ENCODE measurements around the gene TRIM4. TPM values are rescaled to one million over a fixed set of nuclear protein-coding genes. Genes with fewer than 3 reads are reported as not detected.

TRIM4 gene
- total and polyA plus RNA-seq, 2 experiments from 2014 or later, result 5.5 to 13.7 TPM

DNA sequence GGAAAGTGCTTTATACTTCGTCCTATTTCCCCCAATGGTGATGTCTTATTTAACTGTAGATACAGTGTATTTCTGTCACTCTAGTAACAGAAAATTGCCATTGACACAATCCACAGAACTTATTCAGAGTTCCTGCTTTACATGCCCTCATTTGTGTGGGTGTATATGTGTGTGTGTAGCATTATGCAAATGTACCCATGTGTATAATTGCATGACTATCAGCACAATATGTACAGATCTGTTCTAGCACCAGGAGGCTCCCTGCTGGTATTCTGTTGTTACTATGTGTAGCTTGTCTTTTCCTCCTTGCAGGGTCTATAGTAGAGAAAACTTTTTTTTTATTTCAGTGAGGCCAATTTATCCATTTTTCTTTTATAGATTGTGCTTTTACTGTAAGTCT is 75.0 kb downstream of the TRIM4 start:
- no peak for DNase-seq (ENCODE audit: low spot score)
- no peak overlapping the region for H3K27ac ChIP-seq (ENCODE audit: low read depth)
- no peaks in the 10 kb centered on the region for H3F3A ChIP-seq (replicated peaks; ENCODE audit: low read depth)
- no peak overlapping the region for H3K4me3 Mint-ChIP-seq
- no peaks in the 10 kb centered on the region for H3K27me3 ChIP-seq (ENCODE audit: insufficient read depth)
- peaks cover 41% of the 10 kb centered on the region for H3K4me1 Mint-ChIP-seq
- no peak overlapping the region for H2AFZ ChIP-seq
- H3K9me2 ChIP-seq (ENCODE audit: insufficient read depth), result no peaks in the 10 kb centered on the region
- H3K4me3 ChIP-seq, result no peak overlapping the region
- no peak for TF ChIP-seq STAT1 (IDR thresholded peaks at IDR 0.05; ENCODE audit: unreplicated experiment)
- H3K27me3 Mint-ChIP-seq (ENCODE audit: insufficient read depth, low read depth, poor library complexity), result peaks cover 8% of the 10 kb centered on the region
- H3K4me2 ChIP-seq, result no peak overlapping the region
- no peaks in the 10 kb centered on the region for H4K20me1 ChIP-seq (replicated peaks; ENCODE audit: insufficient read depth)
- no peak for ATAC-seq
- no peaks in the 10 kb centered on the region for H3K79me2 ChIP-seq (replicated peaks; ENCODE audit: insufficient read depth)
- H3K4me1 ChIP-seq (ENCODE audit: insufficient read depth), result peaks cover 43% of the 10 kb centered on the region
- no peak overlapping the region for H3K27ac Mint-ChIP-seq
- no peaks in the 10 kb centered on the region for H3K36me3 ChIP-seq (ENCODE audit: insufficient read depth)
- H3K36me3 Mint-ChIP-seq (ENCODE audit: low read depth), result no peaks in the 10 kb centered on the region
- H3K9me3 Mint-ChIP-seq, result no peaks in the 10 kb centered on the region

GRCh38 chr7:99843808-99844207 is 75.5 kb downstream of the TRIM4 start:
- no peak overlapping the region for H3K27ac ChIP-seq (ENCODE audit: low read depth)
- no peaks in the 10 kb centered on the region for H3K27me3 ChIP-seq (ENCODE audit: insufficient read depth)
- Mint-ChIP-seq H3K27ac (no peak overlapping the region), H3K36me3 (ENCODE audit: low read depth) (no peaks in the 10 kb centered on the region), H3K4me3 (no peak overlapping the region), H3K27me3 (ENCODE audit: insufficient read depth, low read depth, poor library complexity) (peaks cover 8% of the 10 kb centered on the region), H3K4me1 (peaks cover 47% of the 10 kb centered on the region), H3K9me3 (no peaks in the 10 kb centered on the region)
- no peak for ATAC-seq
- H3K9me2 ChIP-seq (ENCODE audit: insufficient read depth), result no peaks in the 10 kb centered on the region
- H2AFZ ChIP-seq, result no peak overlapping the region
- peaks cover 48% of the 10 kb centered on the region for H3K4me1 ChIP-seq (ENCODE audit: insufficient read depth)
- H4K20me1 ChIP-seq (replicated peaks; ENCODE audit: insufficient read depth), result no peaks in the 10 kb centered on the region
- no peak overlapping the region for H3K4me3 ChIP-seq
- no peaks in the 10 kb centered on the region for H3K36me3 ChIP-seq (ENCODE audit: insufficient read depth)
- no peaks in the 10 kb centered on the region for H3F3A ChIP-seq (replicated peaks; ENCODE audit: low read depth)
- H3K79me2 ChIP-seq (replicated peaks; ENCODE audit: insufficient read depth), result no peaks in the 10 kb centered on the region
- H3K4me2 ChIP-seq, result no peak overlapping the region
- DNase-seq (ENCODE audit: low spot score), result no peak
- TF ChIP-seq, protein P1, sequence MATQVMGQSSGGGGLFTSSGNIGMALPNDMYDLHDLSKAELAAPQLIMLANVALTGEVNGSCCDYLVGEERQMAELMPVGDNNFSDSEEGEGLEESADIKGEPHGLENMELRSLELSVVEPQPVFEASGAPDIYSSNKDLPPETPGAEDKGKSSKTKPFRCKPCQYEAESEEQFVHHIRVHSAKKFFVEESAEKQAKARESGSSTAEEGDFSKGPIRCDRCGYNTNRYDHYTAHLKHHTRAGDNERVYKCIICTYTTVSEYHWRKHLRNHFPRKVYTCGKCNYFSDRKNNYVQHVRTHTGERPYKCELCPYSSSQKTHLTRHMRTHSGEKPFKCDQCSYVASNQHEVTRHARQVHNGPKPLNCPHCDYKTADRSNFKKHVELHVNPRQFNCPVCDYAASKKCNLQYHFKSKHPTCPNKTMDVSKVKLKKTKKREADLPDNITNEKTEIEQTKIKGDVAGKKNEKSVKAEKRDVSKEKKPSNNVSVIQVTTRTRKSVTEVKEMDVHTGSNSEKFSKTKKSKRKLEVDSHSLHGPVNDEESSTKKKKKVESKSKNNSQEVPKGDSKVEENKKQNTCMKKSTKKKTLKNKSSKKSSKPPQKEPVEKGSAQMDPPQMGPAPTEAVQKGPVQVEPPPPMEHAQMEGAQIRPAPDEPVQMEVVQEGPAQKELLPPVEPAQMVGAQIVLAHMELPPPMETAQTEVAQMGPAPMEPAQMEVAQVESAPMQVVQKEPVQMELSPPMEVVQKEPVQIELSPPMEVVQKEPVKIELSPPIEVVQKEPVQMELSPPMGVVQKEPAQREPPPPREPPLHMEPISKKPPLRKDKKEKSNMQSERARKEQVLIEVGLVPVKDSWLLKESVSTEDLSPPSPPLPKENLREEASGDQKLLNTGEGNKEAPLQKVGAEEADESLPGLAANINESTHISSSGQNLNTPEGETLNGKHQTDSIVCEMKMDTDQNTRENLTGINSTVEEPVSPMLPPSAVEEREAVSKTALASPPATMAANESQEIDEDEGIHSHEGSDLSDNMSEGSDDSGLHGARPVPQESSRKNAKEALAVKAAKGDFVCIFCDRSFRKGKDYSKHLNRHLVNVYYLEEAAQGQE (IDR thresholded peaks at IDR 0.05; ENCODE audit: unreplicated experiment), result no peak
- no peak for TF ChIP-seq ZNF114 (CRISPR knock-in tag; IDR thresholded peaks at IDR 0.05)
- TF ChIP-seq, protein P2, sequence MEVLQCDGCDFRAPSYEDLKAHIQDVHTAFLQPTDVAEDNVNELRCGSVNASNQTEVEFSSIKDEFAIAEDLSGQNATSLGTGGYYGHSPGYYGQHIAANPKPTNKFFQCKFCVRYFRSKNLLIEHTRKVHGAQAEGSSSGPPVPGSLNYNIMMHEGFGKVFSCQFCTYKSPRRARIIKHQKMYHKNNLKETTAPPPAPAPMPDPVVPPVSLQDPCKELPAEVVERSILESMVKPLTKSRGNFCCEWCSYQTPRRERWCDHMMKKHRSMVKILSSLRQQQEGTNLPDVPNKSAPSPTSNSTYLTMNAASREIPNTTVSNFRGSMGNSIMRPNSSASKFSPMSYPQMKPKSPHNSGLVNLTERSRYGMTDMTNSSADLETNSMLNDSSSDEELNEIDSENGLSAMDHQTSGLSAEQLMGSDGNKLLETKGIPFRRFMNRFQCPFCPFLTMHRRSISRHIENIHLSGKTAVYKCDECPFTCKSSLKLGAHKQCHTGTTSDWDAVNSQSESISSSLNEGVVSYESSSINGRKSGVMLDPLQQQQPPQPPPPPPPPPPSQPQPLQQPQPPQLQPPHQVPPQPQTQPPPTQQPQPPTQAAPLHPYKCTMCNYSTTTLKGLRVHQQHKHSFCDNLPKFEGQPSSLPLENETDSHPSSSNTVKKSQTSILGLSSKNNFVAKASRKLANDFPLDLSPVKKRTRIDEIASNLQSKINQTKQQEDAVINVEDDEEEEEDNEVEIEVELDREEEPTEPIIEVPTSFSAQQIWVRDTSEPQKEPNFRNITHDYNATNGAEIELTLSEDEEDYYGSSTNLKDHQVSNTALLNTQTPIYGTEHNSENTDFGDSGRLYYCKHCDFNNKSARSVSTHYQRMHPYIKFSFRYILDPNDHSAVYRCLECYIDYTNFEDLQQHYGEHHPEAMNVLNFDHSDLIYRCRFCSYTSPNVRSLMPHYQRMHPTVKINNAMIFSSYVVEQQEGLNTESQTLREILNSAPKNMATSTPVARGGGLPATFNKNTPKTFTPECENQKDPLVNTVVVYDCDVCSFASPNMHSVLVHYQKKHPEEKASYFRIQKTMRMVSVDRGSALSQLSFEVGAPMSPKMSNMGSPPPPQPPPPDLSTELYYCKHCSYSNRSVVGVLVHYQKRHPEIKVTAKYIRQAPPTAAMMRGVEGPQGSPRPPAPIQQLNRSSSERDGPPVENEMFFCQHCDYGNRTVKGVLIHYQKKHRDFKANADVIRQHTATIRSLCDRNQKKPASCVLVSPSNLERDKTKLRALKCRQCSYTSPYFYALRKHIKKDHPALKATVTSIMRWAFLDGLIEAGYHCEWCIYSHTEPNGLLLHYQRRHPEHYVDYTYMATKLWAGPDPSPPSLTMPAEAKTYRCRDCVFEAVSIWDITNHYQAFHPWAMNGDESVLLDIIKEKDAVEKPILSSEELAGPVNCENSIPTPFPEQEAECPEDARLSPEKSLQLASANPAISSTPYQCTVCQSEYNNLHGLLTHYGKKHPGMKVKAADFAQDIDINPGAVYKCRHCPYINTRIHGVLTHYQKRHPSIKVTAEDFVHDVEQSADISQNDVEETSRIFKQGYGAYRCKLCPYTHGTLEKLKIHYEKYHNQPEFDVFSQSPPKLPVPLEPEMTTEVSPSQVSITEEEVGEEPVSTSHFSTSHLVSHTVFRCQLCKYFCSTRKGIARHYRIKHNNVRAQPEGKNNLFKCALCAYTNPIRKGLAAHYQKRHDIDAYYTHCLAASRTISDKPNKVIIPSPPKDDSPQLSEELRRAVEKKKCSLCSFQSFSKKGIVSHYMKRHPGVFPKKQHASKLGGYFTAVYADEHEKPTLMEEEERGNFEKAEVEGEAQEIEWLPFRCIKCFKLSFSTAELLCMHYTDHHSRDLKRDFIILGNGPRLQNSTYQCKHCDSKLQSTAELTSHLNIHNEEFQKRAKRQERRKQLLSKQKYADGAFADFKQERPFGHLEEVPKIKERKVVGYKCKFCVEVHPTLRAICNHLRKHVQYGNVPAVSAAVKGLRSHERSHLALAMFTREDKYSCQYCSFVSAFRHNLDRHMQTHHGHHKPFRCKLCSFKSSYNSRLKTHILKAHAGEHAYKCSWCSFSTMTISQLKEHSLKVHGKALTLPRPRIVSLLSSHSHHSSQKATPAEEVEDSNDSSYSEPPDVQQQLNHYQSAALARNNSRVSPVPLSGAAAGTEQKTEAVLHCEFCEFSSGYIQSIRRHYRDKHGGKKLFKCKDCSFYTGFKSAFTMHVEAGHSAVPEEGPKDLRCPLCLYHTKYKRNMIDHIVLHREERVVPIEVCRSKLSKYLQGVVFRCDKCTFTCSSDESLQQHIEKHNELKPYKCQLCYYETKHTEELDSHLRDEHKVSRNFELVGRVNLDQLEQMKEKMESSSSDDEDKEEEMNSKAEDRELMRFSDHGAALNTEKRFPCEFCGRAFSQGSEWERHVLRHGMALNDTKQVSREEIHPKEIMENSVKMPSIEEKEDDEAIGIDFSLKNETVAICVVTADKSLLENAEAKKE (CRISPR knock-in tag; IDR thresholded peaks at IDR 0.05), result no peak
- TF ChIP-seq EZH2 (IDR thresholded peaks at IDR 0.05; ENCODE audit: low read depth, unreplicated experiment), result no peak
- TF ChIP-seq NANOG (IDR thresholded peaks at IDR 0.05; ENCODE audit: borderline replicate concordance), result no peak
- no peak for TF ChIP-seq POLR2AphosphoS5 (IDR thresholded peaks at IDR 0.05; ENCODE audit: low read depth)
- no peak for TF ChIP-seq ZNF331 (CRISPR knock-in tag; IDR thresholded peaks at IDR 0.05; ENCODE audit: low read depth)
- TF ChIP-seq CREB1 (CRISPR knock-in tag; IDR thresholded peaks at IDR 0.05; ENCODE audit: low read depth), result no peak
- TF ChIP-seq EZH2phosphoT487 (IDR thresholded peaks at IDR 0.05; ENCODE audit: unreplicated experiment), result no peak
- TF ChIP-seq JUNB (IDR thresholded peaks at IDR 0.05; ENCODE audit: unreplicated experiment), result no peak
- TF ChIP-seq STAT1 (IDR thresholded peaks at IDR 0.05; ENCODE audit: unreplicated experiment), result no peak
- TF ChIP-seq CTCF (conservative IDR thresholded peaks at IDR 0.05; ENCODE audit: low read depth in 2 of 2), result no peak
